Measurements from ENCODE around the gene ZCRB1.
A peak's percentile ranks its signal among the peaks of the same experiment; 100 is the strongest.
"Not testable (repeated sequence)": the region's sequence is repeated elsewhere in the genome, so short reads cannot be mapped to it uniquely, and the experiment has no call there.

Gene ZCRB1, protein sequence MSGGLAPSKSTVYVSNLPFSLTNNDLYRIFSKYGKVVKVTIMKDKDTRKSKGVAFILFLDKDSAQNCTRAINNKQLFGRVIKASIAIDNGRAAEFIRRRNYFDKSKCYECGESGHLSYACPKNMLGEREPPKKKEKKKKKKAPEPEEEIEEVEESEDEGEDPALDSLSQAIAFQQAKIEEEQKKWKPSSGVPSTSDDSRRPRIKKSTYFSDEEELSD

DNA sequence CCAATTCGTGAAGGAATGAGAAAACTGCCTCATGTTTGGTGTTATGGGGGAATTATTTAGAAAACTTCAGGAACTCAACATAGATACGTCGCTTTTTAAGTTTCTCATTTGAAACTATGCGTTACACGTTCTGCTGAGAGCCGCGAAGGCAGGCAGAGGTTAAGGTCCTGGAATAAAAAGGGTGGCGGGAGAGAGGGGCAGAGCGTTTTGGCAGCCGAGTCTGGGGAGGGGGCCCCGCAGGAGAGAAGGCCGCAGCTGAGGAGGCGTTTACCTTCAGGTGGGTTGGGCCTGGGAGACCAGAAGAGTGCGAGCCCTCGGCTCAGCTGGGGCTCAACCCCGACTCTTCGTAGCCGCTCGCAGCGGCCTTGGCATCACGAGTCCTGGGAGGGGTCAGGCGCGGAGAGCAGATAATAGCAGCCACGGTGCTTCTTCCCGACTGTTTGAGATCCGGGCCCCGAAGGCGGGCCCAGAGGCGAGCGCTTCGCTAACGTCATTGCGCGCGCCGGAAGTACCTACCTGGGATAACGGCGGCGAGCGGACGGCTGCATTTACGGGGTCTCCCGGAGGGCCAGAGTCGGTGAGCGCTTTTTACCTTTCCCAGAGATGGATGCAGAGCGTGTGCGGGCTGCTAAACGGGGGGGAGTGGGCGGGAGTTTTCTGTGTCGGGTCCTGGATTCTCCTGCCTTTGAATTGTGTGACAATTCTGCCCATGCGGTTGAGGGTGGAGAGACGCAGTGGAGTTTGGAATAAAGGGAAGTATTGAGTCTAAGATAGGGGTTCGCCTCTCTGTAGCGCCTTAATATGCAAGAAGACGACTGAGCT is at the start of gene ZCRB1, which contains the start of gene PPHLN1:
Gene ZCRB1, minus strand, starts transcription at position 442 of the 822 bp plus-strand sequence. CDS start 1,992 bp downstream, outside the sequence.
Gene PPHLN1, plus strand, starts transcription at position 515 of the 822 bp plus-strand sequence. CDS start 9,736 bp downstream, outside the sequence.
- DNase-seq, result peak; percentile 83

DNA sequence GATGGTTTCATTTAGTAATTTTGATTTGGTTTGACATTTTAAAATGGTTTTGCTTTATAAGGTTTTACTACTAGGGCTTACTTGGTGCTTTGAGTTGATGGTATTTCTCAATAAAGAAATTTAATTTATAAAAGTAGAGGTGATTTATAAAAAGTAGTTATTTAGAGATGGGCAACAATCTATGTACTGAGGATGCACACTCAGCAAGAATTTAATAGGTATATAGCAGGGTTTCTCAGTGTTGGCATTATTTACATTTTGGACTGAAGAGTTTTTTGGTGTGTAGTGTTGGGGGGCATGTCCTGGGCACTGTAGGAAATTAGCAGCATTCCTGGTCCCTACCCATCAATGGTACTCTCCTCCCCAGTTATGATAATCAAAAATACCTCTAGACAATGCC is 47.8 kb upstream of the ZCRB1 start:
- DNase-seq, result no peak

DNA sequence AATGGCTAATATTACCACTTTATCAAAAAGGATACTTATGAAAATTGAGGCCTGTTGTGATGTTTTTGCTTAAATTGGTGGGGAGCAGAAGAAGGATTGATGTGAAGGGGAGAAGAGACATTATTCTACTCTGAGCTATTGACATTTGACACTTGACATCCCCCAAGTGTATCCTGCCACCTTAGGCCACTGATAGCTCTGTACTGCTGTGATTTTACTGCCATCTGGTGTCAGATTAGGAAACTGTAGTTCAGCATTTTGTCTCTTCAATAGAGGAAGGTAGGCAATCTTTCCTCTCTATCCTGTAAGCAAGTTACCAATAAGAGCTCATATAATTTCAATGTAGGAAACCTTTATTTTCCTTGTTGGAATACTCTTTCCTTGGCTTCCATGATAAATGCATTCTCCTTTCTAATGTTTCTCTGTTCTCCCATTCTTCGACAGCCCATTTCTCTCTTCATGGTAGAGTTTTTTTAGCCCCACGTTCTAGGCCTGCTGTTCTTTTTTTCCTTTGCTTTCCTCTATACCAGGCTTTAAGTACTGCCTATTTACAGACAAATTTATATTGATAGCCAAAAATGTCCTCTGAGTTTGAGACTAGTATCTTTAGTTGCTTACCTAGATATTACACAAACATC is 46.4 kb upstream of the ZCRB1 start:
- peak; percentile 28 for DNase-seq

DNA sequence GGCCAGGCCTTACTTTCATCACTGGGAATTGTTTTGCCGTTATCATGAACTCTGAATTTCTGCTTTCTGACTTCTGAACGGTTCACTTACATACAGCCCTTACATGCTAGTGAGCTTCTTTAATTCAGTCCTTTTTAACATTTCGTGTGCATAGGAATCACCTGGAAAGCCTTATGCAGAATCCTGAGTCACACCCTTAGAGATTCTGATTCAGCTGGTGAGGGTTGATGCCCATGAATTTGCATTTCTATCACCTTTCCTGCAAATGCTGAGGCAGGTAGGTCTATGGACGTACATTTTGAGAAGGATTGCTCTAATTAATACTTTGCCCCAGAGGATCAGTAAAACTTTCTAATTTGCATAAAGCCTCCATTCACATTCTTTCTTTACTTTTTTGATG is 44.1 kb upstream of the ZCRB1 start:
- no peak for DNase-seq

DNA sequence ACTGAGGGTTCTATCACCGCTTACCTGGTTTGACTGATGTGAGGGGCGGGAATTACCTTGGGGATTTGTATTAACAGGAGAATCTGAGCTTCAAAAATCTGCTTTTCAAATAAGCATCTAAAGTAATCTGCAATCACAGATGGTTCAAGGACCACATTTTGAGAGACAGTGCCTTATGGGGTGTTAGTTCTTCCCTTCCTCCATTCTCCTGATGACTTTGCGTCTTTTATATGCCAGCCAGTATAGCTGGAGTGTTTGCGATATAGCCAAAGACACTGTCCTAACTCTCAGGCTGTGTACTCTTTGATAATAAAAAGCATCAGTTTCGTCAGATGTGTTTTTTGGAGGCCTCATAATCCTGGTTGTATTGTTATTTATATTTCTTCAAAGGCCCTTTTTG is 39.6 kb upstream of the ZCRB1 start:
- no peak for DNase-seq

DNA sequence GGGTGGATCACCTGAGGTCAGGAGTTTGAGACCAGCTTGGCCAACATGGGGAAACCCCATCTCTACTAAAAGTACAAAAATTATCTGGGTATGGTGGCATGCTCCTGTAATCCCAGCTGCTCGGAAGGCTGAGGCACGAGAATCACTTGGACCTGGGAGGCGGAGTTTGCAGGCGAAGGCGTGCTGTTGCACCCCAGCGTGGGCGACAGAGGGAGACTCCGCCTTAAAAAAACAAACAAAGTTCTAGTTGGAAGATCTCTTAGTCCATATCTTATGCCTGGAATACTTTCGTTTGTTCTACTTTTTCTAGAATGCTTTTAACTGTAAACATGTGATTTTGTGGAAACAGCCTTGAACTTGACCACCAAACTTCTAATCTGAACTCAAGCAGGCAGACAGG is 38.8 kb upstream of the ZCRB1 start:
- no peak for DNase-seq

DNA sequence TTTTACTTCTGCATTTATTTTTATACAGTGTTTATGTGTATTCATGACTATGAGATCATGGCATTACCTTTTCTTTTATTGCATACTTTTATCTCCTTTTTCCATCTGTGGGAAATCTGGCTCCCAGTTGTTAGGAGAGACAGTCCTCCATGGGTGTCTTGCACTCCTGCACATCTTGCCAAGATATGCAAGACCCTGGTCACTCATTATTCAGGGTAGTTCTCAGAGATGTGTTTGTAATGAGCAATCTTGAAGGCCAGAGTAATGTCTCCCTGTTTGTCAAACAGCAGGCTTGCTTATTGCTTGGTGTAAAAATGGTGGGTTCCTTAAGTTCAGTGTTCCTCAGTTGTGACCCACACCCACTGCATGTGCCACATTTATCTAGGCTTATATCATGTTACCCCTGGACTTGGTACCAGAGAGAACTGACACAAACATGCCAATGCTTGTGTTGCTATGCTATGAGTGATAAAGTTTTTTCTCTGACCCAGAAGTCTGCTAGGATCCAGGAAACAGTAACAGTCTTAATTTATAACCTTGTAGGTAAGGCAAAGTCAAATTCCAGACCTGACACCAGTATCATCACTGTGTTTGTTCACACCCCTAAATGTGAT is 36.9 kb upstream of the ZCRB1 start:
- DNase-seq, result no peak

DNA sequence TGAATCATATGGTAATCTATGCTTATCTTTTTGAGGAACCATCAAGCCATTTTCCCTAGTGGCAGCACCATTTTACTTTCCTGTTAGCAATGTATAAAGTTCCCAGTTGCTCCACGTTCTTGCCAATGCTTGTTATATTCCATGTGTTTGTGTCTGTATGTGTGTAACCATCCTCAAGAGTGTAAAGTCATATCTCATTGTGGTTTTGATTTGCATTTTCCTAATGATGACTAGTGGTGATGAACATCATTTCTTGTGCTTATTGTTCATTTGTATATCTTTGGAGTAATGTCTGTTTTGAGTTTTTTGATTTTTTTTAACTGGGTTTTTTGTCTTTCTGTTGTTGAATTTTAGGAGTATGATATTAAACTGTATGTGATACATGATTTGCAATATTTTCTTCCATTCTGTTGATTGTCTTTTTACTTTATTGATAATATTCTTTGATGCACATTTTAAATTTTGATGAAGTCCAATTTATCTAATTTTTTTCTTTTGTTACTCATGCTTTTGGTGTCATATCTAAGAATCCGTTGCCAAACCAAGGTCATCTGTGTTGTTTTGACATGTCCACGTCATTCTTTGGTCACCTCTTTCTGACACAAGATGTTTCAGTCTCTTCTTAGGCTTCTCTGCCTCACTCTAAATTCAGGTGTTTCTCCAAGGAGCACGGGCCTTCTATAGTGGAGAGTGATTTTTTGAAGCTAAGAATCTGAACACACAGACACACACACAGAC is 36.2 kb upstream of the ZCRB1 start:
- DNase-seq, result no peak

DNA sequence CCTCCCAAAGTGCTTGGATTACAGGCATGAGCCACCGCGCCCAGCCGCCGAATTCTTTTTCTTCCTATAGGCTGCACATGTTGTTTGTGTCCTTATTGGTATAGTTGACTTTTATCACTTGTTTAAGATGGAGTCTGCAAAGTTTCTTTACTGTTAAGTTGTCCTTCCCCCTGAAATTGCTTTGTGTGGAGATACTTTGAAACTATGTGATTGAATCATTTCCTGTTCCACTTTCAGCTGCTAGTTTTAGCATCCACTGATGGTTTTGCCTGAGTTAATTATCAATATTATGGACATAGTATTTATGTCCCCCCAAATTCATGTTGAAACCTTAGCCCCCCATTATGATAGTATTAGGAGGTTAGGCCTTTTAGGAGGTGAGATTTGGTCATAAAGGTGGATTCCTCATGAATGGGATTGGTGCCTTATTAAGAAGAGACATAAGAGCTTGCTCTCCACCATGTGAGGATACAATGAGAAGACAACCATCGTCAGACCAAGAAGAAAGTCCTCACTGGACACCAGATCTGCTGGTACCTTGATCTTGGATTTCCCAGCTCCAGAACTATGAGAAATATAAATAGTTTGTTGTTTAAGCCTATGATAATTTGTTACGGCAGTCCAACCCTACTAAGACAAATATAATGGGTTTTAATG is 35.0 kb upstream of the ZCRB1 start:
- no peak for DNase-seq

DNA sequence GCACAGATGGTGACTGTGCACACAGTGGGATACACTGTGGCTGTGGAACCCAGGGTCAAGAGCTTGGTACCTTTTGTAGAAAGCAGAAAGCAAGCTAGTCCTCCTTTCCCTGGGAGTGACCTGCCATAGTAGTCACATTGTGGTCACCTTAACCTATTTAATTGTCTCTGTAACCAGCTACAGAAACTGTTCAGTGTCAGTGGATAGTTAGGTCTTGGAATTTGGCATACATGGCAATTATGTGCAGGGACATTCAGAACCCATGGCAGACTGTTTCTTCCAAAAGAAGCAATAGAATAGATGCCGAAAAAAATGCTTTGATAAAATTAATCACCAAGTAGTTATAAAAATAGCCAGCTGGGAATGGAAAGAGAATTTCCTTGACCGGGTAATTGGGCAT is 30.4 kb upstream of the ZCRB1 start:
- no peak for DNase-seq

DNA sequence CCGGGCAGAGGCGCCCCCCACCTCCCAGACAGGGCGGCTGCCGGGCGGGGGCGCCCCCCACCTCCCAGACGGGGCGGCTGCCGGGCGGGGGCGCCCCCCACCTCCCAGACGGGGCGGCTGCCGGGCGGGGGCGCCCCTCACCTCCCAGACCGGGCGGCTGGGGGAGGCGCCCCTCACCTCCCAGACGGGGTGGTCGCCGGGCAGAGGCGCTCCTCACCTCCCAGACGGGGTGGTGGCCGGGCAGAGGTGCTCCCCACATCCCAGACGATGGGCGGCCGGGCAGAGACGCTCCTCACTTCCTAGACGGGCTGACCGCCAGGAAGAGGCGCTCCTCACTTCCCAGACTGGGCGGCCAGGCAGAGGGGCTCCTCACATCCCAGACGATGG is 24.1 kb upstream of the ZCRB1 start:
- not testable (repeated sequence) for DNase-seq

DNA sequence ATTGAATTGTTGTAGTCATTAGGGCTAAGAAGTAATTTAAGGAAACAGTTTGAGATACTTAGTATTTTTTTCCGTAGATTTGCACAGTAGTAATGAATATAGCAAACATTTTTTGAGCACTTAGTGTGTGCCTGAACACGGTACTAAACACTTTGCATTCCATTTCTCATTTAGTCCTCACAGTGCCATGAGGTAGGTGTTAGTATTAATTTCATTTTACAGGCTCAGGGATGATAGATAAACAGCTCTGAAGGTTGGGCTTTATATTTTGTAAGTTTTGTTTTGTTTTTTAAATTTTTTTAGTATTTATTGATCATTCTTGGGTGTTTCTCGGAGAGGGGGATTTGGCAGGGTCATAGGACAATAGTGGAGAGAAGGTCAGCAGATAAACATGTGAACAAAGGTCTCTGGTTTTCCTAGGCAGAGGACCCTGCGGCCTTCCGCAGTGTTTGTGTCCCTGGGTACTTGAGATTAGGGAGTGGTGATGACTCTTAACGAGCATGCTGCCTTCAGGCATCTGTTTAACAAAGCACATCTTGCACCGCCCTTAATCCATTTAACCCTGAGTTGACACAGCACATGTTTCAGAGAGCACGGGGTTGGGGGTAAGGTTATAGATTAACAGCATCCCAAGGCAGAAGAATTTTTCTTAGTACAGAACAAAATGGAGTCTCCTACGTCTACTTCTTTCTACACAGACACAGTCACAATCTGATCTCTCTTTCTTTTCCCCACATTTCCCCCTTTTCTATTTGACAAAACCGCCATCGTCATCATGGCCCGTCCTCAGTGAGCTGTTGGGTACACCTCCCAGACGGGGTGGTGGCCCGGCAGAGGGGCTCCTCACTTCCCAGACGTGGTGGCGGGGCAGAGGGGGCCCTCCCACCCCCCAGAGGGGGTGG is 23.5 kb upstream of the ZCRB1 start:
- DNase-seq, result not testable (repeated sequence)

DNA sequence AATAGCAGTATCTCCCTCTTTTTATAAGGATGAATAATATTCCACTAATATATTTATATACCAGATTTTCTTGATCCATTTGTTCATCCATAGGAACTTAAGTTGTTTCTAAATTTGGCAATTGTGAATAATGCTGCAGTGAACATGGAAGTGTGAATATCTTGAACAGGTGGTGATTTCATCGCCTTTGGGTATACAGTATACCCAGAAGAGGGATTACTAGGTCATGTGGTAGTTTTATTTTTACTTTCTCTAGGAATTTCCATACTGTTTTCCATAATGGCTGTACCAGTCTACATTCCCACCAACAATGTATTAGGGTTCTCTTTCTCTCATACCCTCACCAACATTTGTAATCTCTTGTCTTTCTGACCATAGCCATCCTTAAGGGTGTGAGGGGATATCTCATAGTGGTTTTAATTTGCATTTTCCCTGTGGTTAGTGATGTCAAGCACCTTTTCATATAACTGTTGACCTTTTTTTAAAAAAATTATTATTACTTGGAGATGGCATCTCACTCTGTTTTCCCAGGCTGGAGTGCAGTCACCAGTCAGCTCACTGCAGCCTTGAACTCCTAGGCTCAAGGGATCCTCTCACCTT is 20.6 kb upstream of the ZCRB1 start:
- no peak for DNase-seq

DNA sequence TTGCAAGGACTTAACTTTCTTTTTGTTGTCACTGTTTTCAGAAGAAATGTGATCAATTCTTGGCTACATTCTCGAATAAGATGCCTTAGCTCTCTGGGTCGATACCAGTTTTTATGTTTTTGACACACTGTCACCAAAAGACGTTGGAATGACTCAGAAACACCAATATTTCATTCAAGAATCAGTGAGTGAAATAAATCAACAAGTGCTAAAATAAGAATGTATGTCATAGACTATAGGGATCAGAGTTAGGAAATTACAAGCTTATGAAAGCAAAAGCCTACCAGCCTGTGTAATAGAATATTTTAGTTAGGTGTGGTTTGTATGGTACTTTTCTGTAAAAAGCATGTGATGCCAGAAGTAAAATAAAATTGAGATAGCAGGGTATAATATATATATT is 17.8 kb upstream of the ZCRB1 start:
- no peak for DNase-seq

DNA sequence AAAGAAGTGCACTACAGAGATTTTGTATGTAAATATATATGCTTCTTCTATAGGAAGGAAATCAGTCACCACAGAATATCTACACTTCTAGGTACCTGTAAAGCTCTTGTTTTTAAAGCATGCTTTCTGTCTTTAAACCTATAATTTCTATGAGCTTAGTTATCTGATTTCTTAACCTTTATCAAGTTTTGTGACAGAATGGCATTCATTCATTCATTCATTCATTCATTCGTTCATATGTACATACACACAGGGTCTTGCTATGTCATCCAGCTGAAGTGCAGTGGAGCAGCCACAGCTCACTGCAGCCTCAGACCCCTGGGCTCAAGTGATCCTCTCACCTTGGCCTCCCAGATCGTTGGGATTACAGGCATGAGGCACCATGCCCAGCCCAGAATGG is 16.1 kb upstream of the ZCRB1 start:
- DNase-seq, result no peak

DNA sequence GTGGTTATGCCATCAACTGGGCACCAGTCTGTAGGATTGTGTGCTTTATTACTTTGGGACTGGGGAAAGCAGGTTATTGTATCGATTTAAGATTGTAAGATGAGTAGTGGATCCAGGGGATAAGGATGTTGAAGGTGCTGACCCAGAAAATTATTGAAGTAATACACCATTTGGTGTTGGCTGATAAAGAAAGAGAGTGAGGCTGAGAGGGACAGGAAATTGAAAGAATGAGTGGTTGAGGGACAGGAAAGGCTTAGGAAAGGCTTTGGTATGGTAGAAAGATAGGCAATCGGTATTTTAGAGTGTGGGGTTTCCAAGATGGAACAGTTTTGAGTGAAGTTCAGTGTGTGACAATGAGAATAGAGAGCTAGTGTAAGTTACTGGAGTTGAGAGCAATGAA is 12.4 kb upstream of the ZCRB1 start:
- no peak for DNase-seq

DNA sequence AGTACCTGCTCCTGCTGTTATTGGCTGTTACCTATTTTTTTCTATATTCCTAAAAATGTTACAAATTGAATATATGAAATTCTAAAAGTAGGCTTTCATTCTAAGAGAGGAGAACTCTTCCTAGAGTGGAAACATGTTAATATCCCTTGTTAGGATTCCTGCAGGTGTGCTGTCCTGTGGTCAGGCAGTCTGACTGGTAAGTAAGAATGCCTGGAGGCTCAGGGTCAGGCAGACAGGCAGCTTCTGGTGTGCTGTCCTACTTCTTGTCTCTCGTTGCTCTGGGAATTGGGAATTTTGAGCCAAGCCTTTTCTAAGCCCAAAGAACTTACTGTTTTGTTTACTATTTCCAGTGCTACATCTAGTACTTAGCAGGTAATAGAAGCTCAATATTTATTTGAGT is 10.4 kb upstream of the ZCRB1 start:
- DNase-seq, result no peak

DNA sequence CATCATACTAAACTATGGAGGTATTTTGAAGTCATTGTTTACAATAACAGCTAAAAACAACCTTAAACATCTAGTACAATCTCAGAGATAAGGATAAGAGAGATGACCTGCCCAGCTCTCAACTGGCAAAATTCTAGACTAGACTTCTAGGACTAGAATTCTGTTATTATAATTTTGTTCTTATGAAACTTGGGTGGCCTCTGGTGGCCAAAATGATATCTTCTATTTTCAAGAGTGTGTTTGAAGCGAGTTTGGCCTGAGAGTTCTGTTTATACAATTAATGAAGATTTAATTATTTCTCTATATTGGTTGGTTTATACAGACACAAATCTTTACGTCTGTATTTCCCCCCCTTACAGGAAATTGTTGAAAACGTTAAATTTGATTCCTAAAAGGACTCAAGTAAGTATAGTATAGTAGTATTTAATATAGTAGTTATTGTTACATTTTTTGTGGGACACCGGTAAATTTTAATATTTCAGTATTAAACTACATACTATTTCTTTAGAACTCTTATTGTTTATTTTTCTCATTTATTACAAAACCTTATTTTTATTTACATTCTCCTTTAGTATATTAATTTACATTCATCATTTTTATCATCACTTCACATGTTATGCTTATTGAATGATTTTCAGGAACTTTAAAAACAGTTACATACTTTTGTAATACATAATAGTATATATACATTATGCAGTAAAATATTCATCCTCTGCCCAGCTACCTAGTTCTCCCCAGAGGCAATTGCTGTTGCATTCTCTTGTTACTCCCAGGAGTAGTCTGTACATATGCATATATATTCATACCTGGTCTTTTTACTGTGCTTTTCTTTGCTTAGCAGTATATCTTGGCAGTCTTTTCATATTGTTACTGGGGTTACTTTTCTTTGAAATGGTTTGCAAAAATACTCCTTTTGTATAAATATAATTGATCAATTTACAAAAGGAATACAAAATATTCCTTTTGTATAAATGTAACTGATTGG is 6.7 kb upstream of the ZCRB1 start:
- peak; percentile 45 for DNase-seq

DNA sequence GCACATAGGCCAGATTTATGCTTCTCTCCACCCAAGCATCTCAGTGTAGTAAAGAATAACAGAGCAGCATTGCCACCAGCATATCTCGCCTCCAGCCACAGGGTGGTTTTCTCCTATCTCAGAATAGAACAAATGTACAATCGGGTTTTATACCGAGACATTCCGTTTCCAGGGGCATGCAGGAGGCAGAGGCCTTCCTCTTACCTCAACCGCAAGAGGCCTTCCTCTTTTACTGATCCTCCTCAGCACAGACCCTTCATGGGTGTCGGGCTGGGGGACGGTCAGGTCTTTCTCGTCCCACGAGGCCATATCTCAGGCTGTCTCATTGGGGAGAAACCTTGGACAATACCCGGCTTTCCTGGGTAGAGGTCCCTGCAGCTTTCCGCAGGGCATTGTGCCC is 4.2 kb upstream of the ZCRB1 start:
- DNase-seq, result not testable (repeated sequence)

All from CD4-positive, alpha-beta T cell treated with Interleukin-6 for 4 hours (primary cell).